Muscle of back (tissue), 11 donors: Measurements from ENCODE around the gene FILIP1L. TPM values are rescaled to one million over a fixed set of nuclear protein-coding genes. Genes with fewer than 3 reads are reported as not detected.
A peak's percentile ranks its signal among the peaks of the same experiment; 100 is the strongest.

ENCODE experiments used
- DNase-seq, 3 donors: peaks; one replicate each; pipeline versions ENCODE4 v3.0.0 to v3.0.0-alpha.2; 2013
- polyA plus RNA-seq, 10 donors: library from polyadenylated mRNA; unstranded; fragments of 120-200 nt; gene quantifications; one replicate each; pipeline ENCODE4 v1.2.1, GENCODE V29; 2013; ENCODE audit not compliant: insufficient read length in 10 of 10

FILIP1L gene
- polyA plus RNA-seq, 10 donors = 48.4 to 67.5 (median 56.6) TPM

DNA sequence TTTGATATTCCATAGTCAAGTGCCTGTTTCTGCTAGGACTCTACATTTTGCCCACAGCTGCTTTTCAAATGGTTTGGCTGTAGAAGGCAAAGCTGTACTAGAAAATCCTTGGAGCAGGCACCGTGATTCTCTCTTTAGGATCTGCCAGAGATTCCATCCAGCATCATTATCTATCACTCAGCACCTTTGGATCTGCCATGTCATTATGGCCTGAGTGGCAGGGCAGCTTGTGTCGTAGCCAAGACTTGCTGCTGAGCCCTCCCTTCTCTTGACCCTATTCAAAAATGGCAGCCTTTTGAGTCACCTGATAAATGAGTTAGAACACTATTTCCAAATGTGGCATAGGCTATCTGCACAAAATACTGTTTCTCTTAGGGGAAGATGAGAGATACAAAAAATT lies 304.7 kb downstream of the FILIP1L start:
- no peak for DNase-seq

DNA sequence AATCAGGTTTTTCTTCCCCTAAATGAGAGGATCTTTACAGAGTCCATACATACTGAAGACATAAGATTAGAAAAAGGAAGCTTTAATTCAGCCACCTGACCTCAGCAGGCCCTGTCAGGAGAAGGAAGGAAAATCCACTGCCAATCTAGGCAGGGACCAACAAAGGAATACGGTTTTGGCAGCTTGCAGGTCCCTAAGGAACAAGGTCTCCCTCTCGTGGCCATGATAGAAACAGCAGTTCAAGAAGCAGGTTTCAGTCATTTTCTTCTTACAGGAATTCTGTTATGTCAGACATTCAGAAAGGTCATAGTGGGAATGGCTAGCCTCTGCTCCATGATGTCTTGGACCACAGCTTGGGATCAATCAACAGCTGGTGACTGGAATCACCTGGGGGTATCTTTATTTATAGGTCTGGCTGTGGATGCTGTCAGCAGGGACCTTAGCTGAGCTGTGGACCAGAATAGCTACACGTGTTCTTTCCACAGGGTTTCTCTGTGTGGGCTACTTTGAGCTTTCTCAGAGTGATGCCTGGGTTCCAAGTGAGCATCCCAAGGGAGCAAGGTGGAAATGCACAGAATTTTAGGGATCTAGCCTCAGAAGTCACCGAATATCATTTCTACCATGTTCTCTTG lies 306.0 kb downstream of the FILIP1L start:
- DNase-seq = peak; percentile 44 to 52 (median 47)

GRCh38 chr3:99805160-99805559 lies 309.1 kb downstream of the FILIP1L start:
- DNase-seq = no peak

- DNase-seq = peak; percentile 38 to 57 (median 57)
Observed at GRCh38 chr3:99803297-99803696, 311.0 kb downstream of the FILIP1L start.

GRCh38 chr3:99799422-99799821 lies 314.9 kb downstream of the FILIP1L start:
- DNase-seq = no peak

- no peak for DNase-seq
Observed at GRCh38 chr3:99795573-99795972, 318.7 kb downstream of the FILIP1L start.

GRCh38 chr3:99794485-99794884 lies 319.8 kb downstream of the FILIP1L start:
- no peak for DNase-seq

GRCh38 chr3:99789011-99789721 lies 325.1 kb downstream of the FILIP1L start:
- DNase-seq = peak; percentile 24 to 56 (median 43)

Other genes with a start within 250 kb of the FILIP1L start
- 10 to 100 TPM; 28.2 to 41.4 (median 33.6) TPM for gene TBC1D23, start 146.5 kb upstream of the FILIP1L start, polyA plus RNA-seq
- 10 to 100 TPM; 23.1 to 33.6 (median 26.3) TPM for gene NIT2, start 220.3 kb upstream of the FILIP1L start, polyA plus RNA-seq